ENCODE results near the gene PROKR1.

- TF ChIP-seq POLR2A (IDR thresholded peaks at IDR 0.05; ENCODE audit: low read length) (no peak), HDAC2 (IDR thresholded peaks at IDR 0.05) (no peak), CTCF (IDR thresholded peaks at IDR 0.05) (no peak), EP300 (IDR thresholded peaks at IDR 0.05) (no peak), MAX (IDR thresholded peaks at IDR 0.05) (no peak), HMGXB4 (CRISPR knock-in tag; IDR thresholded peaks at IDR 0.05; ENCODE audit: borderline replicate concordance) (no peak), HOXB13 (CRISPR knock-in tag; IDR thresholded peaks at IDR 0.05; ENCODE audit: low read depth) (no peak), JUNB (IDR thresholded peaks at IDR 0.05) (no peak), JUN (IDR thresholded peaks at IDR 0.05) (no peak), POLR2AphosphoS2 (conservative IDR thresholded peaks at IDR 0.05; ENCODE audit: low read length) (no peak), CEBPB (IDR thresholded peaks at IDR 0.05) (no peak), PBX3 (IDR thresholded peaks at IDR 0.05) (no peak)
Observed at GRCh38 chr2:68687018-68687417, 43.6 kb downstream of the PROKR1 start.
